Subcutaneous abdominal adipose tissue (tissue), 5 donors: Measurements from ENCODE around the gene CGREF1.

Experiments used
- H3K27ac ChIP-seq: one replicate; pipeline ENCODE4 v1.7.0; 2013; ENCODE audit warnings: low read depth, mild to moderate bottlenecking, inconsistent platforms, low read length, moderate library complexity
- H3K27me3 ChIP-seq, 5 donors: one replicate each; pipeline ENCODE4 v1.7.0; 2013; ENCODE audit warnings: low read length in 5 of 5, inconsistent platforms in 1 of 5; ENCODE audit not compliant: control insufficient read depth in 5 of 5, insufficient read depth in 4 of 5
- H3K36me3 ChIP-seq, 5 donors: one replicate each; pipeline ENCODE4 v1.7.0; 2013; ENCODE audit warnings: low read length in 5 of 5; ENCODE audit not compliant: control insufficient read depth in 5 of 5, insufficient read depth in 5 of 5
- H3K4me1 ChIP-seq, 5 donors: one replicate each; pipeline ENCODE4 v1.7.0; 2013; ENCODE audit warnings: low read length in 5 of 5, mild to moderate bottlenecking in 3 of 5, moderate library complexity in 1 of 5; ENCODE audit not compliant: control insufficient read depth in 5 of 5, insufficient read depth in 5 of 5
- H3K4me3 ChIP-seq, 5 donors: one replicate each; pipeline ENCODE4 v1.7.0; 2013; ENCODE audit warnings: low read length in 5 of 5, low read depth in 1 of 5
- H3K9ac ChIP-seq, 5 donors: one replicate each; pipeline ENCODE4 v1.7.0; 2013; ENCODE audit warnings: low read length in 5 of 5, mild to moderate bottlenecking in 4 of 5, moderate library complexity in 3 of 5
- H3K9me3 ChIP-seq, 5 donors: one replicate each; pipeline ENCODE4 v1.7.0; 2013; ENCODE audit warnings: low read length in 5 of 5; ENCODE audit not compliant: control insufficient read depth in 5 of 5
- donor health status: healthy.
- donor health status: healthy.
- donor health status: healthy.
- donor health status: healthy.
- donor health status: healthy.

The CGREF1 gene

GRCh38 chr2:27067385-27067784 lies 51.5 kb downstream of the CGREF1 start:
- Histone ChIP-seq H3K9ac (no peak overlapping the region), H3K27me3 (no peaks in the 10 kb centered on the region), H3K27ac (no peak overlapping the region), H3K4me3 (no peak overlapping the region), H3K9me3 (no peaks in the 10 kb centered on the region), H3K36me3 (peaks cover 11 to 38% (median 29%) of the 10 kb centered on the region in 5 donors), H3K4me1 (peaks cover 5 to 40% (median 38%) of the 10 kb centered on the region in 5 donors)

GRCh38 chr2:27065128-27065527 lies 53.8 kb downstream of the CGREF1 start:
- no peaks in the 10 kb centered on the region for H3K27me3 ChIP-seq
- H3K9me3 ChIP-seq = no peaks in the 10 kb centered on the region
- peaks cover 11 to 42% (median 33%) of the 10 kb centered on the region in 5 donors for H3K36me3 ChIP-seq
- H3K4me3 ChIP-seq = no peak overlapping the region
- H3K4me1 ChIP-seq = peaks cover 2 to 22% (median 21%) of the 10 kb centered on the region in 5 donors
- H3K27ac ChIP-seq = no peak overlapping the region
- no peak overlapping the region for H3K9ac ChIP-seq

- H3K4me1 ChIP-seq = peaks cover 3 to 16% (median 12%) of the 10 kb centered on the region in 5 donors
- H3K36me3 ChIP-seq = peaks cover 8 to 39% (median 36%) of the 10 kb centered on the region in 5 donors
- no peaks in the 10 kb centered on the region for H3K27me3 ChIP-seq
- peak overlapping the region in 1 of 5 donors; percentile 7 for H3K9ac ChIP-seq
- no peak overlapping the region for H3K27ac ChIP-seq
- H3K9me3 ChIP-seq = no peaks in the 10 kb centered on the region
- no peak overlapping the region for H3K4me3 ChIP-seq
These were observed 58.6 kb downstream of the CGREF1 start for GRCh38 chr2:27060323-27060722.

GRCh38 chr2:27059141-27059820 lies 59.6 kb downstream of the CGREF1 start:
- no peak overlapping the region for H3K4me3 ChIP-seq
- H3K27ac ChIP-seq = peak overlapping the region; percentile 46
- H3K27me3 ChIP-seq = no peaks in the 10 kb centered on the region
- H3K9ac ChIP-seq = peak overlapping the region in 1 of 5 donors; percentile 37
- H3K4me1 ChIP-seq = peaks cover 3 to 16% (median 12%) of the 10 kb centered on the region in 5 donors
- H3K36me3 ChIP-seq = peaks cover 9 to 49% (median 42%) of the 10 kb centered on the region in 5 donors
- no peaks in the 10 kb centered on the region for H3K9me3 ChIP-seq

- Histone ChIP-seq H3K9me3 (no peaks in the 10 kb centered on the region), H3K4me3 (no peak overlapping the region), H3K9ac (no peak overlapping the region), H3K36me3 (peaks cover 12 to 59% (median 51%) of the 10 kb centered on the region in 5 donors), H3K27me3 (no peaks in the 10 kb centered on the region), H3K27ac (no peak overlapping the region), H3K4me1 (peaks cover 3 to 9% (median 8%) of the 10 kb centered on the region in 5 donors)
These were observed 60.7 kb downstream of the CGREF1 start for GRCh38 chr2:27058210-27058609.

GRCh38 chr2:27057184-27057583 lies 61.7 kb downstream of the CGREF1 start:
- Histone ChIP-seq H3K9me3 (no peaks in the 10 kb centered on the region), H3K4me1 (peaks cover 3 to 13% (median 11%) of the 10 kb centered on the region in 5 donors), H3K9ac (no peak overlapping the region), H3K27ac (no peak overlapping the region), H3K36me3 (peaks cover 12 to 54% (median 50%) of the 10 kb centered on the region in 5 donors), H3K4me3 (no peak overlapping the region), H3K27me3 (no peaks in the 10 kb centered on the region)

- no peak overlapping the region for H3K4me3 ChIP-seq
- no peak overlapping the region for H3K9ac ChIP-seq
- peaks cover 12 to 49% (median 47%) of the 10 kb centered on the region in 5 donors for H3K36me3 ChIP-seq
- H3K27ac ChIP-seq = no peak overlapping the region
- H3K27me3 ChIP-seq = no peaks in the 10 kb centered on the region
- no peaks in the 10 kb centered on the region for H3K9me3 ChIP-seq
- peaks cover 6 to 33% (median 25%) of the 10 kb centered on the region in 5 donors for H3K4me1 ChIP-seq
These were observed 64.2 kb downstream of the CGREF1 start for GRCh38 chr2:27054721-27055120.

GRCh38 chr2:27053776-27054175 lies 65.2 kb downstream of the CGREF1 start:
- Histone ChIP-seq H3K27ac (no peak overlapping the region), H3K36me3 (peaks cover 12 to 47% (median 41%) of the 10 kb centered on the region in 5 donors), H3K9me3 (no peaks in the 10 kb centered on the region), H3K4me1 (peaks cover 3 to 30% (median 21%) of the 10 kb centered on the region in 5 donors), H3K4me3 (no peak overlapping the region), H3K27me3 (no peaks in the 10 kb centered on the region), H3K9ac (no peak overlapping the region)

GRCh38 chr2:27053321-27053720 lies 65.6 kb downstream of the CGREF1 start:
- Histone ChIP-seq H3K4me1 (peaks cover 3 to 30% (median 21%) of the 10 kb centered on the region in 5 donors), H3K27ac (no peak overlapping the region), H3K4me3 (no peak overlapping the region), H3K36me3 (peaks cover 12 to 44% (median 40%) of the 10 kb centered on the region in 5 donors), H3K9ac (no peak overlapping the region), H3K27me3 (no peaks in the 10 kb centered on the region), H3K9me3 (no peaks in the 10 kb centered on the region)

GRCh38 chr2:27051902-27052645 lies 66.9 kb downstream of the CGREF1 start:
- peak overlapping the region; percentile 31 for H3K27ac ChIP-seq
- H3K9me3 ChIP-seq = no peaks in the 10 kb centered on the region
- H3K36me3 ChIP-seq = peaks cover 12 to 37% (median 33%) of the 10 kb centered on the region in 5 donors
- H3K4me1 ChIP-seq = peaks cover 3 to 30% (median 21%) of the 10 kb centered on the region in 5 donors
- peak overlapping the region; percentile 83 to 93 (median 87) for H3K4me3 ChIP-seq
- no peaks in the 10 kb centered on the region for H3K27me3 ChIP-seq
- peak overlapping the region; percentile 59 to 88 (median 73) for H3K9ac ChIP-seq
